Nephron (organoid): Measurements from ENCODE around the gene SLC38A2.

Experiments used
- H3K27ac Mint-ChIP-seq, 3 experiments: 2 replicates each; pipeline ENCODE4 v1.8.0; 2020; ENCODE audit warnings: mixed read lengths in 3 of 3, mild to moderate bottlenecking in 2 of 3, moderate library complexity in 1 of 3
- H3K27me3 Mint-ChIP-seq: 2 replicates; pipeline ENCODE4 v1.8.0; 2021; ENCODE audit warnings: low read depth, mild to moderate bottlenecking, moderate library complexity, mixed read lengths
- H3K36me3 Mint-ChIP-seq: 2 replicates; pipeline ENCODE4 v1.8.0; 2020; ENCODE audit warnings: low read depth, mixed read lengths
- H3K4me1 Mint-ChIP-seq: 2 replicates; pipeline ENCODE4 v1.8.0; 2020; ENCODE audit warnings: mixed read lengths
- H3K4me3 Mint-ChIP-seq, 3 experiments: 2 replicates each; pipeline ENCODE4 v1.8.0; 2020; ENCODE audit warnings: mild to moderate bottlenecking in 3 of 3, mixed read lengths in 3 of 3, moderate library complexity in 2 of 3
- H3K9me3 Mint-ChIP-seq: 2 replicates; pipeline ENCODE4 v1.8.0; 2020; ENCODE audit warnings: mixed read lengths
- TF ChIP-seq, protein P1 (sequence below), 3 experiments: fragments of 200-600 bp; sonication (generic); IDR thresholded peaks; one replicate each; pipeline ENCODE4 v1.5.0; 2021; ENCODE audit warnings: antibody characterized with exemption in 3 of 3; ENCODE audit not compliant: unreplicated experiment in 3 of 3

The SLC38A2 gene

DNA sequence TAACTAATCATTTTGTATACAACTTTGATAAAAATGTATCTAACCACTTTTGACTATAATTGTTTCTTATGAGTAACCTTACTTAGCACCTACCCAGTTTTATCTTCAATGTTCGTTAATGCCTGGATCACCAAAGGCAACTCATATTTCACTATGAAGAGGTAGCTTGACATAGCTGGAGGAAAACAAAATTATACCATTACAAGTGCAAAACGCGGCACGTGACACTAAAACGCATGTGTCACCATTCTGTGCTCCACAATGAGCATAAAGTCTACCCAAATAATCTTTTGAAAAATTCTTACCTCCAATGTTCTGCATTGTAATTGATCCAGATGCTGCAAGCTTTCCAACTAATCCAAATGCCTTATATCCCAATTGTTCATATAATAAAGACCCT is 5.8 kb downstream of the SLC38A2 start:
- Mint-ChIP-seq H3K36me3 (peaks cover 88% of the 10 kb centered on the region), H3K9me3 (no peaks in the 10 kb centered on the region), H3K4me1 (peaks cover 64% of the 10 kb centered on the region), H3K27me3 (no peaks in the 10 kb centered on the region), H3K27ac (peak overlapping the region in 2 of 3 experiments; percentile 10 to 59), H3K4me3 (peak overlapping the region in 2 of 3 experiments; percentile 70 to 79)
- TF ChIP-seq, protein P1, sequence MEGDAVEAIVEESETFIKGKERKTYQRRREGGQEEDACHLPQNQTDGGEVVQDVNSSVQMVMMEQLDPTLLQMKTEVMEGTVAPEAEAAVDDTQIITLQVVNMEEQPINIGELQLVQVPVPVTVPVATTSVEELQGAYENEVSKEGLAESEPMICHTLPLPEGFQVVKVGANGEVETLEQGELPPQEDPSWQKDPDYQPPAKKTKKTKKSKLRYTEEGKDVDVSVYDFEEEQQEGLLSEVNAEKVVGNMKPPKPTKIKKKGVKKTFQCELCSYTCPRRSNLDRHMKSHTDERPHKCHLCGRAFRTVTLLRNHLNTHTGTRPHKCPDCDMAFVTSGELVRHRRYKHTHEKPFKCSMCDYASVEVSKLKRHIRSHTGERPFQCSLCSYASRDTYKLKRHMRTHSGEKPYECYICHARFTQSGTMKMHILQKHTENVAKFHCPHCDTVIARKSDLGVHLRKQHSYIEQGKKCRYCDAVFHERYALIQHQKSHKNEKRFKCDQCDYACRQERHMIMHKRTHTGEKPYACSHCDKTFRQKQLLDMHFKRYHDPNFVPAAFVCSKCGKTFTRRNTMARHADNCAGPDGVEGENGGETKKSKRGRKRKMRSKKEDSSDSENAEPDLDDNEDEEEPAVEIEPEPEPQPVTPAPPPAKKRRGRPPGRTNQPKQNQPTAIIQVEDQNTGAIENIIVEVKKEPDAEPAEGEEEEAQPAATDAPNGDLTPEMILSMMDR (IDR thresholded peaks at IDR 0.05; ENCODE audit: unreplicated experiment in 3 of 3): no peak

DNA sequence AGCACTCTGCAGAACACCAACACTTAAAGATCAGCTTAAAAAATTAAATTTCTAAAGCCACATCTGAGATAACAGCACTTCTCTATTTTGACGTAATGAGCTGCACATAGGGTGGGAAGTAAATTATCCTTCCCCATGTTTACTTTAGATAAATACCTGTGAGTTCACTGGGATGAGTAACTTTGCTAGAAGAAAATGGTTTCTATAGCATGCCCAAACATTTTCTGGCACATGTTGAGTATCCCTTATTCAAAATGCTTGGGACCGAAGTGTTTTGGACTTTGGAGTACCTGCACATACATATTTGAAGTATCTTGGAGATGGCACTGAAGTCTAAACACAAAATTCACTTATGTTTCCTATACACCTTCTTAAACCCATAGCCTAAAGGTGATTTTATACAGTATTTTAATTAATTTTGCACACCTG is 6.6 kb downstream of the SLC38A2 start:
- H3K4me1 Mint-ChIP-seq: peaks cover 64% of the 10 kb centered on the region
- H3K36me3 Mint-ChIP-seq: peaks cover 92% of the 10 kb centered on the region
- H3K27me3 Mint-ChIP-seq: no peaks in the 10 kb centered on the region
- peak overlapping the region in 2 of 3 experiments; percentile 26 to 34 for H3K4me3 Mint-ChIP-seq
- H3K9me3 Mint-ChIP-seq: no peaks in the 10 kb centered on the region
- peak overlapping the region in 1 of 3 experiments; percentile 56 for H3K27ac Mint-ChIP-seq
- TF ChIP-seq, protein P1 (IDR thresholded peaks at IDR 0.05; ENCODE audit: unreplicated experiment in 3 of 3): no peak

- Mint-ChIP-seq H3K27ac (peak overlapping the region in 1 of 3 experiments; percentile 33), H3K9me3 (no peaks in the 10 kb centered on the region), H3K4me3 (peak overlapping the region in 1 of 3 experiments; percentile 27), H3K27me3 (no peaks in the 10 kb centered on the region), H3K4me1 (peaks cover 56% of the 10 kb centered on the region), H3K36me3 (peaks cover 90% of the 10 kb centered on the region)
- TF ChIP-seq, protein P1 (IDR thresholded peaks at IDR 0.05; ENCODE audit: unreplicated experiment in 3 of 3): no peak
Observed at GRCh38 chr12:46364777-46365580, 7.6 kb downstream of the SLC38A2 start.

DNA sequence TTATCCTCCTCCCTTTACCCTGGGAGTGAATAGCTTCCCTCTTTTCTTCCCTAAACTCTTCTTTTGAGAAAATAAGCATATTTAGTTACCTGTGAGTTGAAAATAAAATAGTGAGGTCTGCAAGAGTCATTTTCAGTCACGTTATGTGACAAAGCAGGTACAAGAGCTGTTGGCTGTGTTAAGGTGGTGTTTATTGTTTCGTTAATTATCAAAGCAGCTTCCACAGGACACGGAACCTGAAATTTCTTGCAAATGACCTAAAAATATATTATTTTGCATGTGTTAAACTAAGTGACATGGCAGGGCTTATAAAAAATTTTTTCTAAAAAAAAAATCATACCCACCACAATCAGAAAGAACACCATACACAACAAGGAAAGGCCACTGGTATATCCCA is 8.3 kb downstream of the SLC38A2 start:
- peaks cover 50% of the 10 kb centered on the region for H3K4me1 Mint-ChIP-seq
- no peaks in the 10 kb centered on the region for H3K9me3 Mint-ChIP-seq
- H3K36me3 Mint-ChIP-seq: peaks cover 90% of the 10 kb centered on the region
- no peak overlapping the region for H3K27ac Mint-ChIP-seq
- TF ChIP-seq, protein P1 (IDR thresholded peaks at IDR 0.05; ENCODE audit: unreplicated experiment in 3 of 3): no peak
- no peak overlapping the region for H3K4me3 Mint-ChIP-seq
- H3K27me3 Mint-ChIP-seq: no peaks in the 10 kb centered on the region

GRCh38 chr12:46363582-46364299 is 8.8 kb downstream of the SLC38A2 start:
- peaks cover 92% of the 10 kb centered on the region for H3K36me3 Mint-ChIP-seq
- peaks cover 45% of the 10 kb centered on the region for H3K4me1 Mint-ChIP-seq
- TF ChIP-seq, protein P1 (IDR thresholded peaks at IDR 0.05; ENCODE audit: unreplicated experiment in 3 of 3): no peak
- no peaks in the 10 kb centered on the region for H3K9me3 Mint-ChIP-seq
- H3K4me3 Mint-ChIP-seq: no peak overlapping the region
- H3K27ac Mint-ChIP-seq: no peak overlapping the region
- H3K27me3 Mint-ChIP-seq: no peaks in the 10 kb centered on the region
